ENCODE results near the gene MSH3.

MSH3 gene

DNA sequence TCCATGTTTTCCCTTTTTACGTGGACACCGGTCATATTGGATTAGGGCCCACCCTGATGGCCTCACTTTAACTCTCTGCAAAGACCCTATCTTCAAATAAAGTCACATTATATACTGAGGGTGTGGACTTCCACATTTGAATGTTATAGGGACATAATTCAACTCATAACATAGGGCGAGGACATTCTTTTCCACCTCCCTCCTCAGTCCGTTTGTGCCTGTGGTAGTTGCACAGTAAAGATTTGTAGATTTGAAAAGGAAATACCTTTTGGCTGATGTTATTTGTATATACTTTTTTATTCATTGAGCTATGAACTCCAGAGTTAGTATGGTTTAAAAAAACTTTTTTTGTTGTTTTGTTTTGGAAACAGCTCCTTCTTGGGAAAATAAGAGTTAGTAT, 51.3 kb downstream of the MSH3 start:
- no peak for TF ChIP-seq ZFX (IDR thresholded peaks at IDR 0.05)
- TF ChIP-seq, protein P1, sequence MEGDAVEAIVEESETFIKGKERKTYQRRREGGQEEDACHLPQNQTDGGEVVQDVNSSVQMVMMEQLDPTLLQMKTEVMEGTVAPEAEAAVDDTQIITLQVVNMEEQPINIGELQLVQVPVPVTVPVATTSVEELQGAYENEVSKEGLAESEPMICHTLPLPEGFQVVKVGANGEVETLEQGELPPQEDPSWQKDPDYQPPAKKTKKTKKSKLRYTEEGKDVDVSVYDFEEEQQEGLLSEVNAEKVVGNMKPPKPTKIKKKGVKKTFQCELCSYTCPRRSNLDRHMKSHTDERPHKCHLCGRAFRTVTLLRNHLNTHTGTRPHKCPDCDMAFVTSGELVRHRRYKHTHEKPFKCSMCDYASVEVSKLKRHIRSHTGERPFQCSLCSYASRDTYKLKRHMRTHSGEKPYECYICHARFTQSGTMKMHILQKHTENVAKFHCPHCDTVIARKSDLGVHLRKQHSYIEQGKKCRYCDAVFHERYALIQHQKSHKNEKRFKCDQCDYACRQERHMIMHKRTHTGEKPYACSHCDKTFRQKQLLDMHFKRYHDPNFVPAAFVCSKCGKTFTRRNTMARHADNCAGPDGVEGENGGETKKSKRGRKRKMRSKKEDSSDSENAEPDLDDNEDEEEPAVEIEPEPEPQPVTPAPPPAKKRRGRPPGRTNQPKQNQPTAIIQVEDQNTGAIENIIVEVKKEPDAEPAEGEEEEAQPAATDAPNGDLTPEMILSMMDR (conservative IDR thresholded peaks at IDR 0.05): no peak
- no peak overlapping the region for H3K27ac ChIP-seq

DNA sequence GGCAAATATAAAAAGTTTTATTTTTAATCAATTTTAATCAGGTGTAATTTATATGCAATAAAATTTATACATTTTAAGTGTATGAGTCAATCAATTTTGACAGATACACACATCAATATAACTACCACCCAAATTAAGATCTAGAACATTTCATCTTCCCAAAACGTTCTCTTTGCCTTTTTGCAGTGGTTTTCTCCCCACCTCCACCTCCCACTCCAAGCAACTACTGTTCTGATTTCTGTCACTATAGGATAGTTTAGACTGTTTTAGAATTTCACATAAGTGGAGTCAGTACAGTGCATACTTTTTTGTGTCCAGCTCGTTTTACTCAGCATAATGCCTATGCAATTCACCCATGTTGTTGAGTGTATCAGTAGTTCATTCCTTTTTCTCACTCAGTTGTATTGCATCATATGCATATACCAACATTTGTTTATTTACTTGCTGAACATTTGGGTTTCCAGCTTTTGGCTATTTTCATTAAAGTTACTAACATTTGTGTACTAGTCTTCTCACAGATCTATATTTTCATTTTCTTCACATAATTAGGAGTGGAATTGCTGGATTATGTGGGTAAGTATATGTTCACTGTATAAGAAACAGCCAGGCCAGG, 52.5 kb downstream of the MSH3 start:
- TF ChIP-seq, protein P1 (conservative IDR thresholded peaks at IDR 0.05): no peak
- TF ChIP-seq ZFX (IDR thresholded peaks at IDR 0.05): no peak
- no peak overlapping the region for H3K27ac ChIP-seq

DNA sequence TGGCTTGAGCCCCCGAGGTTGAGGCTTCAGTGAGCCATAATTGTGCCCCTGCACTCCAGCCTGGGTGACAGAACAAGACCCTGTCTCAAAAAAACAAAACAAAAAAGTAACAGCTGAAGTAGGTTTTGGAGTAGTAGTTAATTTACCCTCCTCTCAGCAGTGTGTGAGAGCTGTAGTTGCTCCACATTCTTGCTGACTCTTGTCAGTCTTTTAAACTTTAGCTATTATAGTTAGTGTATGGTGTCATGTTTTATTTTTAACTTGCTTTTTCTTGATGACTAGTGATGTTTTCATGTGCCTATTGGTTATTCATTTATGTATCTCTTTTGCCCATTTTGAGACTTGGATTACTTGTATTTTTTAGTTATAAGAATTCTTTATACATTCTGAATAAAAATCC, 53.2 kb downstream of the MSH3 start:
- TF ChIP-seq, protein P1 (conservative IDR thresholded peaks at IDR 0.05): no peak
- TF ChIP-seq ZFX (IDR thresholded peaks at IDR 0.05): no peak
- H3K27ac ChIP-seq: no peak overlapping the region

DNA sequence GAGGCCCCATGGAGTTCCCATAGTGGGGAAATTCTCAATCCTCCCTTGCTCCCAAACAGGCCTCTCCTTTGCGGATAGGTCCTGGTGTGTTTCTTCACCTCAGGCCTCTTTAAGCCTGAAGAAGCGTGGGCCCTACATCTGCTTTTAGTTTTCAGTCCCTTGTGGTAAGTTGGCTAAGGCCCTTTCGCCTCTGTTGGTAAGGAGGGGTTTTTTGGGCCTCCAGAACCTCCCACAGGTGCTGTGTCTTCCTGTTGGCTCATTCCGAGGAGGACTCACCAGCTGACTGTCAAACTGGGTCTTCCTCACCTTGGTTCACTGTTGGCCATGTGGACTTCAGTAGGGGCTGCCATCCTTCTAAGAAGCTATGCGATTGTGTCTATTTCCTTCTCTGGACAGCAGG, 56.8 kb downstream of the MSH3 start:
- H3K27ac ChIP-seq: no peak overlapping the region

DNA sequence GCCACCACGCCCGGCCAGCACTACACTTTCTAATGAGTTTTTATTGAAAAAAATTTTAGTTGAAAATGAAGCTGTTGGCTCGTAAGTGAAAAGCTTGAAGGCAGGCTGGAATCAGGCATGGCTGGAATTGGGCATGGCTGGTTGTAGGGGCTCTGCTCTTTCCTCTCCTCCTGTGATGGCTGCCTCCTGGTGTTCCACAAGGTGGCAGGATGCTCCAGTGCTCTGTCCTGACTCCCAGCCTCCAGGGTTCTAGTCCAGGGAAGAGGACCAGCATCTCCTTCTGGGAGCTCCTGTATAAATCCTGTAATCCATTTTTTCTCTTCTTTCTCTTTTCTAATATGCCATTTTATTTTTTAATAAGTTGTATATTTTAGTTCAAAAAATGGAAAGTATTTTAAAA, 57.5 kb downstream of the MSH3 start:
- H3K27ac ChIP-seq: no peak overlapping the region

More for the DNA sequence above, 56.8 kb downstream of the MSH3 start:
- TF ChIP-seq, protein P1 (conservative IDR thresholded peaks at IDR 0.05): no peak
- no peak for TF ChIP-seq ZFX (IDR thresholded peaks at IDR 0.05)

DNA sequence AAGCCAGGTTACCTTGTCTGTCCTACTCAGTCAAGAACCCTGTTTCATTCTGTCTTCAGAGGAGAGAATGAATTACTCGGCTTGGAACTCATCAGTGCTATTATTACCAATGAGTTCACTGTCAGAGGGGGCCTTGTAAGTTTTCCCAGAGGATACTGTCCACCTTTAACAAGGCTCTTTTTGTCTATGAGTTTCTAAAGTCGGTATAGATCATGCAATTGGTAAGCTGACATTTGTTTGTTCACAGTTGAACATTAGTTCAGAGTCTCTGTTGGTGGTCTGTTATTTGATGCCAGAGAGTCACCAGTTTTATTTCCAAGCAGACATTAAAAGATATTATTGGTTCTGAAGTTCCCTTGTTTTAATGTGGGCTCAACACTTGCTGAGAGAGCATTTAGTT, 58.5 kb downstream of the MSH3 start:
- H3K27ac ChIP-seq: no peak overlapping the region
- TF ChIP-seq ZFX (IDR thresholded peaks at IDR 0.05): no peak
- TF ChIP-seq, protein P1 (conservative IDR thresholded peaks at IDR 0.05): no peak

More for the DNA sequence above, 57.5 kb downstream of the MSH3 start:
- TF ChIP-seq, protein P1 (conservative IDR thresholded peaks at IDR 0.05): peak; percentile 71
- TF ChIP-seq ZFX (IDR thresholded peaks at IDR 0.05): no peak

DNA sequence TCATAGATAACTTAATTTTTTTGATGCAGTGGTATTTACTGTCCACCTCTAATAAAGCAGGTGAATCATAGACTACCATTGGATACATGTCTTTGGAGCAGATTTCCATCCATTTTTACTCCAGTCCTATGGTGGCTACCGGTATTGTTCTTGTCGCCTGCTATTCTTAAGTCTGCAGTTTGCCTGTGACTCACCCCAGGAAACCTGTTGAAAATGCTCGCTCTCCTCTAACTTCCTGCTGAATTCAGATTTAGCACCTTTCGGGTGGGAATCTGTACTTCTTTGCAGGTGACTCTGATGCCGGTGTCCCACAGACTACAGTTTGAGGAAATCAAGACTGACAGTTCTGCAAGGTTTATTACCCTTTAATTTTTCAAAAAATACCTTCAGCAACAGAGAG, 59.2 kb downstream of the MSH3 start:
- TF ChIP-seq ZFX (IDR thresholded peaks at IDR 0.05): no peak
- TF ChIP-seq, protein P1 (conservative IDR thresholded peaks at IDR 0.05): no peak
- H3K27ac ChIP-seq: no peak overlapping the region
